SU-DHL-6 (cell line): ENCODE measurements around the gene TPPP3.

ENCODE experiments used
- H2AFZ ChIP-seq: fragments of 200-600 bp; sonication (generic); 2 replicates; pipeline ENCODE4 v1.6.1; 2014; ENCODE audit warnings: low read depth, mild to moderate bottlenecking, moderate library complexity, mixed read lengths, antibody characterized with exemption, low read length; ENCODE audit not compliant: severe bottlenecking
- H3F3A ChIP-seq: fragments of 200-600 bp; shearing (Covaris generic); 2 replicates; pipeline ENCODE4 v1.6.0; 2016; ENCODE audit warnings: antibody characterized with exemption, mild to moderate bottlenecking; ENCODE audit not compliant: insufficient read depth
- H3K27ac ChIP-seq: fragments of 200-600 bp; sonication (generic); 2 replicates; pipeline ENCODE4 v1.5.1; 2016; ENCODE audit warnings: low read depth, mild to moderate bottlenecking, low read length, moderate library complexity, mixed read lengths
- H3K27me3 ChIP-seq: fragments of 200-600 bp; sonication (generic), shearing (Covaris generic); 2 replicates; pipeline ENCODE4 v1.6.0; 2014; ENCODE audit warnings: mild to moderate bottlenecking, low read length
- H3K36me3 ChIP-seq: fragments of 200-600 bp; sonication (generic); 2 replicates; pipeline ENCODE4 v1.6.1; 2014; ENCODE audit warnings: mild to moderate bottlenecking, low read length, mixed read lengths
- H3K4me2 ChIP-seq: fragments of 300-600, 200-600 bp; shearing (Covaris generic), sonication (generic); 2 replicates; pipeline ENCODE4 v1.6.0; 2014; ENCODE audit warnings: low read length, low read depth, mild to moderate bottlenecking; ENCODE audit not compliant: poor library complexity, severe bottlenecking
- H3K4me3 ChIP-seq: fragments of 200-600 bp; sonication (generic); 2 replicates; pipeline ENCODE4 v1.5.1; 2014; ENCODE audit warnings: antibody characterized with exemption, low read length, mild to moderate bottlenecking, mixed read lengths; ENCODE audit not compliant: insufficient read depth, poor library complexity, severe bottlenecking
- H3K79me2 ChIP-seq: fragments of 200-600 bp; sonication (generic); 2 replicates; pipeline ENCODE4 v1.6.1; 2014; ENCODE audit warnings: mild to moderate bottlenecking, low read length, moderate library complexity; ENCODE audit not compliant: insufficient read depth
- H3K9ac ChIP-seq: fragments of 200-600 bp; sonication (generic); 2 replicates; pipeline ENCODE4 v1.7.0; 2014; ENCODE audit warnings: mild to moderate bottlenecking, low read length
- H3K9me2 ChIP-seq: fragments of 200-600 bp; sonication (generic); replicated peaks from 2 replicates; pipeline ENCODE4 v1.6.1; 2014; ENCODE audit warnings: low read length; ENCODE audit not compliant: insufficient read depth
- H3K9me3 ChIP-seq: fragments of 200-600 bp; sonication (generic); 2 replicates; pipeline ENCODE4 v1.6.1; 2014; ENCODE audit warnings: low read length, mixed read lengths; ENCODE audit not compliant: insufficient read depth
- H4K20me1 ChIP-seq: fragments of 200-600 bp; sonication (generic); 2 replicates; pipeline ENCODE4 v1.6.1; 2014; ENCODE audit warnings: low read depth, mild to moderate bottlenecking, antibody characterized with exemption, low read length, moderate library complexity, mixed read lengths
- EZH2phosphoT487 ChIP-seq: fragments of 200-600 bp; sonication (generic), shearing (Covaris generic); conservative IDR thresholded peaks from 2 replicates; pipeline ENCODE4 v1.6.1; 2018; ENCODE audit warnings: mild to moderate bottlenecking, antibody characterized with exemption, low read length, moderate library complexity, mixed read lengths
- TF ChIP-seq, protein P1 (sequence below): fragments of 200-600 bp; sonication (generic); IDR thresholded peaks from one replicate; pipeline ENCODE4 v1.5.1; 2017; ENCODE audit warnings: antibody characterized with exemption, mild to moderate bottlenecking, low read length, moderate library complexity; ENCODE audit not compliant: insufficient read depth, poor library complexity, severe bottlenecking

Gene TPPP3

DNA sequence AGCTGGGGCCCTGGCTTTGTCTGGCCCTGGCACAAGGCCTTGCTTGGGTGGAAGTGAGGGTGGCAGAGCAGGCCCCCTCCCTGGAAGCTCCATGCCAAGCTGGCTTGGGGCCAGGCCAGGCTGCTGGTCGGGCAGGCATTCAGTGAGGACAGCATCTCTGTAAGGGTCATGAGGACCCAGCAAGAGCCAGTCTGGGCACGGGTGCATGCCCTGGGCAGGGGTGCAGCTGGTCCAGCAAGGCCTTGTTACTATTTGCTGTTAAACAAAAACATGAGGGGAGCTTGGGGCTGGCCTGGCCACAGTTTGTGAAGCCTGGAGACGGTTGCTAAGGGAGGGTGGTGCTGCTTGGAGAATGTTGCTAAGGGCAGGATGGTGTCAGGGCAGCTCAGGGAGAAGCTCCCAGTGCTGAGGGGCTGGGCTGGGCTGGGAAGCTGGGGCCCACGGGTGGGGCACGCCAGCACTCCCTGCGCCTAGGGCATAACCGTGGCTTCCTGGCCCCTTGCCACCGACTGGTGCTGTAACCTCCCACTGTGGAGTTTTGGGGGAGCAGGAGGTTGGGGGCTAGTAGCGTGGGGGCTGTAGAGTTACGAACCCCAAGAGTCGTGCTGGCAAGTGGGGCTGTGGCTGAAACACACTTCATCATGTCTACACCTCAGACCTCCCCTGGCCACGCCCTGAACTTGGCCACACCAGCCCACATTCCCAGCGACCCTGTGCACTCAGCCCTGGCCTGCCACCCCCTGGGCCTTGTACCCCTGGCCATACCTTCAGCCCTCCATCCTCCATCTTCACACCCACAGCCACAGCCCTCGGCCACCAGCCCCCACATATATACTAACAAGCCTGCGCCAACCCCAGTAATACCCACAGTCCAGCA is 1.6 kb downstream of the TPPP3 start:
- Histone ChIP-seq H3K9me2 (no peaks in the 10 kb centered on the region), H3K9me3 (no peaks in the 10 kb centered on the region), H3F3A (no peaks in the 10 kb centered on the region), H3K27me3 (no peaks in the 10 kb centered on the region), H3K27ac (no peak overlapping the region), H3K9ac (no peak overlapping the region), H3K36me3 (no peaks in the 10 kb centered on the region), H3K79me2 (no peaks in the 10 kb centered on the region), H2AFZ (no peak overlapping the region), H3K4me2 (no peak overlapping the region), H3K4me3 (no peak overlapping the region), H4K20me1 (no peaks in the 10 kb centered on the region)
- TF ChIP-seq EZH2phosphoT487, result no peak
- TF ChIP-seq, protein P1, sequence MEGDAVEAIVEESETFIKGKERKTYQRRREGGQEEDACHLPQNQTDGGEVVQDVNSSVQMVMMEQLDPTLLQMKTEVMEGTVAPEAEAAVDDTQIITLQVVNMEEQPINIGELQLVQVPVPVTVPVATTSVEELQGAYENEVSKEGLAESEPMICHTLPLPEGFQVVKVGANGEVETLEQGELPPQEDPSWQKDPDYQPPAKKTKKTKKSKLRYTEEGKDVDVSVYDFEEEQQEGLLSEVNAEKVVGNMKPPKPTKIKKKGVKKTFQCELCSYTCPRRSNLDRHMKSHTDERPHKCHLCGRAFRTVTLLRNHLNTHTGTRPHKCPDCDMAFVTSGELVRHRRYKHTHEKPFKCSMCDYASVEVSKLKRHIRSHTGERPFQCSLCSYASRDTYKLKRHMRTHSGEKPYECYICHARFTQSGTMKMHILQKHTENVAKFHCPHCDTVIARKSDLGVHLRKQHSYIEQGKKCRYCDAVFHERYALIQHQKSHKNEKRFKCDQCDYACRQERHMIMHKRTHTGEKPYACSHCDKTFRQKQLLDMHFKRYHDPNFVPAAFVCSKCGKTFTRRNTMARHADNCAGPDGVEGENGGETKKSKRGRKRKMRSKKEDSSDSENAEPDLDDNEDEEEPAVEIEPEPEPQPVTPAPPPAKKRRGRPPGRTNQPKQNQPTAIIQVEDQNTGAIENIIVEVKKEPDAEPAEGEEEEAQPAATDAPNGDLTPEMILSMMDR, result no peak

DNA sequence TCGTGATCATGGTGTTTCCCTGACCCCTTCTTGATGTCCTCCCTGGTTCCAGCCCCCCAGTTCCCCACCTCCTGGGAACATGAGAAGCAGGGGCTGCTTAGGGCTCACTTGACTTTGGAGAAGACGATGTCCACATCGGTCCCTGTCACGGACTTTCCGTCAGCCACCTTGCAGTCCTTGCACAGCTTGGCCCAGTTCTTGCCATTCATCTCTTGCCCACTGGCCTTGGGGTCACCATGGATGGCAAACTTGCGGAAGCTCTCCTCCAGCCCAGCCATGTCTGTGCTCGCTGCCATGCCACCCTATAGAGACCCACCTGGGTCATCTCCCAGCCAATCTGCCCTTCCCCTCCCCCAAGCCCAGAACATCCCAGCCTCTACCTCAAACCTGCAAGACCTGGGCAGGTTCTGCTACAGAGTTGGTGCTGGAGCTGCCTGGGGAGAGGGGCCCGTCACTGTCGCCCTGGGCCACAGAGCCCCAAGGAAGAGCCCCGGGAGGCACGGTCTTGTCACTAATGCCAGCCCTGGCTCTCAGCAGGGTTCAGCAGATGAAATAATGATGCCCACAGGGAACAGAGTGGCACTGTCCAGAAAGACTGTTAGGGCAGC is 2.4 kb downstream of the TPPP3 start:
- H3K36me3 ChIP-seq, result no peaks in the 10 kb centered on the region
- no peaks in the 10 kb centered on the region for H3K79me2 ChIP-seq
- H2AFZ ChIP-seq, result no peak overlapping the region
- H3K4me2 ChIP-seq, result no peak overlapping the region
- no peak overlapping the region for H3K27ac ChIP-seq
- no peaks in the 10 kb centered on the region for H3K9me3 ChIP-seq
- no peak overlapping the region for H3K4me3 ChIP-seq
- H3K9ac ChIP-seq, result no peak overlapping the region
- H4K20me1 ChIP-seq, result no peaks in the 10 kb centered on the region
- H3F3A ChIP-seq, result no peaks in the 10 kb centered on the region
- TF ChIP-seq, protein P1, result no peak
- no peak for TF ChIP-seq EZH2phosphoT487
- H3K27me3 ChIP-seq, result no peaks in the 10 kb centered on the region
- H3K9me2 ChIP-seq, result no peaks in the 10 kb centered on the region

DNA sequence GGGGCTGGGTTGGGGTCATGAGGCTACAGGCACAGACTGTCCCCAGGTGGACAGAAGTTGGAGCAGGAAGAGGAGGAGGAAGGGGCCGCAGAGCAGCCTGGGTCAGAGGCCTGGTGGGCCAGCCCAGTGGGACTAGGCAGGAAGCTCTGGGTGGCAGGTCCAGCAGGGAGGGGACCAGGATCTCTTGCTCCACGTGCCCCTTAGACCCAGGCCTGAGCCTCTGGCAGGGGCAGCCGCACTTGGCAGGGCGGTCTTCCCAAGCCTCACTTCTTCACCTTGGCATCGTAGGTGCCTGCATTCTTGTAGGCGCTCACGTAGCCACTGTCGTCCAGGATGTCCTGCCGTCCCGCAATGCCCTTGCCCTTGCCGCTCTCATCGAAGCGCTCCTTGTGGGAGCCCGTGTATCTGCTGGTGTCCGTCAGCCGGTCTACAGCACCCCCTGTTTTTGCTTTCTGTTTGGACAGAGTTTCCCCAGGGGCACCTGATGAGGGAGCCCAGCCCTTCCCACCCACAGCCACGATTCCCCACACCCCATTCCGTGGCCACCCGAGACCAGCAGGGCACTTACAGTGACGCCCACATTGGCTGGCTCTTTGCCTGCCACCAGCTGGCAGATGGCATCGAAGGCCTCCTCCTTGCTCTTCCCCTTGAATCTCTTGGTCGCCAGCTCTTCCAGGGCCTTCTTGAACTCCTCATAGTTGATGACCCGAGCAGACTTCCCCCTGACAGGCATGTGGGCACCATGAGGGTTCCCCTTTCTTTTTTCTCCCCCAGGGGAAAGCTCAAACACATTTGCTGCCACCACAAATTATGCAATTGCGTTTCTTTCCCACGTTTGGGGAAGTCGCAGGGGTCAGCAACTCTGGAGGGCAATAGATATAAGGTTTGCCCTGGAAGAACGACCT is 3.1 kb downstream of the TPPP3 start:
- Histone ChIP-seq H3K27me3 (no peaks in the 10 kb centered on the region), H3K9me2 (no peaks in the 10 kb centered on the region), H2AFZ (no peak overlapping the region), H4K20me1 (no peaks in the 10 kb centered on the region), H3K9ac (no peak overlapping the region), H3K9me3 (no peaks in the 10 kb centered on the region), H3F3A (no peaks in the 10 kb centered on the region), H3K36me3 (no peaks in the 10 kb centered on the region), H3K4me2 (no peak overlapping the region), H3K27ac (no peak overlapping the region), H3K4me3 (no peak overlapping the region), H3K79me2 (no peaks in the 10 kb centered on the region)
- TF ChIP-seq, protein P1, result no peak
- no peak for TF ChIP-seq EZH2phosphoT487
